Measurements from ENCODE around the gene OGDH. TPM values are rescaled to one million over a fixed set of nuclear protein-coding genes. Genes with fewer than 3 reads are reported as not detected.

OGDH gene
- total and polyA plus RNA-seq, 2 of the 13 experiments (the other 11 are each of a cell fraction or from before 2014, with no cell fraction given) = 17.4 to 25.4 TPM

- TF ChIP-seq ZNF646 (CRISPR knock-in tag; IDR thresholded peaks at IDR 0.05) (no peak), FOXC1 (CRISPR knock-in tag; IDR thresholded peaks at IDR 0.05; ENCODE audit: borderline replicate concordance) (peak; percentile 66; the same call in 1 of the 2 replicates), PCBP2 (optimal IDR thresholded peaks at IDR 0.05; ENCODE audit: low read depth, low read length, poor library complexity, severe bottlenecking) (no peak), LBX2 (CRISPR knock-in tag; IDR thresholded peaks at IDR 0.05; ENCODE audit: borderline replicate concordance) (no peak), ZNF331 (CRISPR knock-in tag; IDR thresholded peaks at IDR 0.05) (peak; percentile 66; the same call in 1 of the 2 replicates), IKZF1 (IDR thresholded peaks at IDR 0.05) (no peak), MXD4 (CRISPR knock-in tag; IDR thresholded peaks at IDR 0.05) (peak; percentile 83; the same call in 1 of the 2 replicates), HDAC1 (CRISPR knock-in tag; IDR thresholded peaks at IDR 0.05) (peak; percentile 96), NFIB (CRISPR knock-in tag; IDR thresholded peaks at IDR 0.05; ENCODE audit: borderline replicate concordance) (no peak), RFX3 (CRISPR knock-in tag; IDR thresholded peaks at IDR 0.05) (no peak), GTF3A (CRISPR knock-in tag; conservative IDR thresholded peaks at IDR 0.05) (no peak), ZIK1 (CRISPR knock-in tag; IDR thresholded peaks at IDR 0.05; ENCODE audit: borderline replicate concordance, low read depth) (no peak; the same call in 1 of the 2 replicates), SP2 (CRISPR knock-in tag; IDR thresholded peaks at IDR 0.05) (peak; percentile 97), SETDB1 (CRISPR knock-in tag; IDR thresholded peaks at IDR 0.05; ENCODE audit: borderline replicate concordance) (no peak)
- TF ChIP-seq, protein P1, sequence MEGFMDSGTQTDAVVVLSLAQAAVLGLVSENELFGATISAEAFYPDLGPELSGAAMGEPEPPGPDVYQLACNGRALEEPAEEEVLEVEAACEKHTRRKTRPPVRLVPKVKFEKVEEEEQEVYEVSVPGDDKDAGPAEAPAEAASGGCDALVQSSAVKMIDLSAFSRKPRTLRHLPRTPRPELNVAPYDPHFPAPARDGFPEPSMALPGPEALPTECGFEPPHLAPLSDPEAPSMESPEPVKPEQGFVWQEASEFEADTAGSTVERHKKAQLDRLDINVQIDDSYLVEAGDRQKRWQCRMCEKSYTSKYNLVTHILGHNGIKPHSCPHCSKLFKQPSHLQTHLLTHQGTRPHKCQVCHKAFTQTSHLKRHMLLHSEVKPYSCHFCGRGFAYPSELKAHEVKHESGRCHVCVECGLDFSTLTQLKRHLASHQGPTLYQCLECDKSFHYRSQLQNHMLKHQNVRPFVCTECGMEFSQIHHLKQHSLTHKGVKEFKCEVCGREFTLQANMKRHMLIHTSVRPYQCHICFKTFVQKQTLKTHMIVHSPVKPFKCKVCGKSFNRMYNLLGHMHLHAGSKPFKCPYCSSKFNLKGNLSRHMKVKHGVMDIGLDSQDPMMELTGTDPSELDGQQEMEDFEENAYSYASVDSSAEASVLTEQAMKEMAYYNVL (CRISPR knock-in tag; IDR thresholded peaks at IDR 0.05; ENCODE audit: borderline replicate concordance) = 0 out of 2 replicates have a peak, but pooled peaks have one; percentile 44
- TF ChIP-seq, protein P2, sequence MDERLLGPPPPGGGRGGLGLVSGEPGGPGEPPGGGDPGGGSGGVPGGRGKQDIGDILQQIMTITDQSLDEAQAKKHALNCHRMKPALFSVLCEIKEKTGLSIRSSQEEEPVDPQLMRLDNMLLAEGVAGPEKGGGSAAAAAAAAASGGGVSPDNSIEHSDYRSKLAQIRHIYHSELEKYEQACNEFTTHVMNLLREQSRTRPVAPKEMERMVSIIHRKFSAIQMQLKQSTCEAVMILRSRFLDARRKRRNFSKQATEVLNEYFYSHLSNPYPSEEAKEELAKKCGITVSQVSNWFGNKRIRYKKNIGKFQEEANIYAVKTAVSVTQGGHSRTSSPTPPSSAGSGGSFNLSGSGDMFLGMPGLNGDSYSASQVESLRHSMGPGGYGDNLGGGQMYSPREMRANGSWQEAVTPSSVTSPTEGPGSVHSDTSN (CRISPR knock-in tag; IDR thresholded peaks at IDR 0.05) = peak; percentile 91
- TF ChIP-seq, protein P3, sequence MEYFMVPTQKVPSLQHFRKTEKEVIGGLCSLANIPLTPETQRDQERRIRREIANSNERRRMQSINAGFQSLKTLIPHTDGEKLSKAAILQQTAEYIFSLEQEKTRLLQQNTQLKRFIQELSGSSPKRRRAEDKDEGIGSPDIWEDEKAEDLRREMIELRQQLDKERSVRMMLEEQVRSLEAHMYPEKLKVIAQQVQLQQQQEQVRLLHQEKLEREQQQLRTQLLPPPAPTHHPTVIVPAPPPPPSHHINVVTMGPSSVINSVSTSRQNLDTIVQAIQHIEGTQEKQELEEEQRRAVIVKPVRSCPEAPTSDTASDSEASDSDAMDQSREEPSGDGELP (IDR thresholded peaks at IDR 0.05; ENCODE audit: borderline replicate concordance, low read depth) = peak; percentile 100
Observed at GRCh38 chr7:44606341-44607140, at the start of gene OGDH (continued).
